Ovary (tissue), 3 donors: ENCODE data around the gene CDCA3.

ENCODE experiments used
- CTCF ChIP-seq, 3 donors: fragments of 450-650 bp in 2 of 3; fragments of 200-600 bp in 1 of 3; IDR thresholded peaks; one replicate each; pipeline versions ENCODE4 v1.5.1 to v1.8.0; 2016 to 2022; ENCODE audit warnings: antibody characterized with exemption in 3 of 3, mild to moderate bottlenecking in 1 of 3
- POLR2A ChIP-seq: fragments of 450-650 bp; IDR thresholded peaks from one replicate; pipeline ENCODE4 v1.6.1; 2017; ENCODE audit warnings: antibody characterized with exemption, mild to moderate bottlenecking, moderate library complexity
- donor health status: DM: no; HTN: no; CAD: no.

- TF ChIP-seq CTCF (IDR thresholded peaks at IDR 0.05) (no peak), POLR2A (no peak)
Observed at GRCh38 chr12:6855322-6855721, 4.2 kb upstream of the CDCA3 start.
